ENCODE results near the gene PIGZ.

- TF ChIP-seq CTCF (IDR thresholded peaks at IDR 0.05; ENCODE audit: low read depth, low read length) (no peak), EZH2phosphoT487 (IDR thresholded peaks at IDR 0.05; ENCODE audit: low read depth) (no peak)
Observed at GRCh38 chr3:196971094-196971698, 2.6 kb upstream of the PIGZ start.

Measured in OCI-LY3 (cell line).